DND-41 (cell line): ENCODE results near the gene VKORC1.

Experiments used
- EZH2 ChIP-seq: IDR thresholded peaks from 3 replicates; pipeline ENCODE4 v1.6.1; 2012; ENCODE audit warnings: borderline replicate concordance, low read depth, mild to moderate bottlenecking, moderate library complexity, low read length, inconsistent platforms; ENCODE audit not compliant: severe bottlenecking
- TF ChIP-seq, protein P1 (sequence below): IDR thresholded peaks from 2 replicates; pipeline ENCODE4 v1.5.1; 2012; ENCODE audit warnings: borderline replicate concordance, low read length, moderate library complexity, mild to moderate bottlenecking; ENCODE audit not compliant: poor library complexity, severe bottlenecking; ENCODE audit errors: extremely low read depth

- TF ChIP-seq, protein P1, sequence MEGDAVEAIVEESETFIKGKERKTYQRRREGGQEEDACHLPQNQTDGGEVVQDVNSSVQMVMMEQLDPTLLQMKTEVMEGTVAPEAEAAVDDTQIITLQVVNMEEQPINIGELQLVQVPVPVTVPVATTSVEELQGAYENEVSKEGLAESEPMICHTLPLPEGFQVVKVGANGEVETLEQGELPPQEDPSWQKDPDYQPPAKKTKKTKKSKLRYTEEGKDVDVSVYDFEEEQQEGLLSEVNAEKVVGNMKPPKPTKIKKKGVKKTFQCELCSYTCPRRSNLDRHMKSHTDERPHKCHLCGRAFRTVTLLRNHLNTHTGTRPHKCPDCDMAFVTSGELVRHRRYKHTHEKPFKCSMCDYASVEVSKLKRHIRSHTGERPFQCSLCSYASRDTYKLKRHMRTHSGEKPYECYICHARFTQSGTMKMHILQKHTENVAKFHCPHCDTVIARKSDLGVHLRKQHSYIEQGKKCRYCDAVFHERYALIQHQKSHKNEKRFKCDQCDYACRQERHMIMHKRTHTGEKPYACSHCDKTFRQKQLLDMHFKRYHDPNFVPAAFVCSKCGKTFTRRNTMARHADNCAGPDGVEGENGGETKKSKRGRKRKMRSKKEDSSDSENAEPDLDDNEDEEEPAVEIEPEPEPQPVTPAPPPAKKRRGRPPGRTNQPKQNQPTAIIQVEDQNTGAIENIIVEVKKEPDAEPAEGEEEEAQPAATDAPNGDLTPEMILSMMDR: no peak
- no peak for TF ChIP-seq EZH2
Observed at GRCh38 chr16:31055613-31056012, 39.0 kb downstream of the VKORC1 start.
